ENCODE measurements around the gene ODR4. TPM values are rescaled to one million over a fixed set of nuclear protein-coding genes. Genes with fewer than 3 reads are reported as not detected.

ODR4 gene
- total and polyA plus RNA-seq, 2 donors (not counting 3 experiments of a cell fraction or from before 2014, with no cell fraction given), result 6.0 to 18.6 TPM

DNA sequence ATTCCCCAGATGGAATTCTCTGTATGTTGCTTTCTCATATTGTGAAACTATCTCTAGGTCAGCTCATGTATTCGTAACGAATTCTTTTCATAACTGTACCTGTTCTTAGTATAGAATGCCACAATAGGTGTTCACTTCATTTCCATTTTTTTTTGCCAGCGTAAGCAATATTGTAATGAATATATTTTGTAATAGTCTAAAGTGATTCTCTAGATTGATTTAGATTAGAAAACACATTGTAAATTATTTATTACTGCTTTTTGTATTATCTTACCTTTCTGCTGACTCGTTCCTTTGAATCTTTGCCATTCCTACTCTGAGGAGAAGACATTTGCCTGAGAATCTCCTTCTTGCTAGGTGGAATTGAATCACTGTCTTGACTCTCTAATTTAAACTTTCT lies 70.5 kb downstream of the ODR4 start:
- no peak overlapping the region for H3K4me2 ChIP-seq (ENCODE audit: insufficient read depth, low read length)
- CTCF ChIA-PET, result no interaction called here
- BruUV-seq (replicated peaks), result no TSS peak

More for the DNA sequence above, 70.5 kb downstream of the ODR4 start:
- DNase-seq (ENCODE audit: low read depth, low spot score) (no peak), FAIRE-seq (no peak)
- no peak overlapping the region for H3K27ac ChIP-seq (ENCODE audit: insufficient read depth, low read depth, low read length)
- no peaks in the 10 kb centered on the region for H3K79me2 ChIP-seq (ENCODE audit: control insufficient read depth, insufficient read depth, low read length)
- no peak overlapping the region for H2AFZ ChIP-seq (ENCODE audit: low read depth, low read length)
- H3K36me3 ChIP-seq (ENCODE audit: control insufficient read depth in 2 of 2, extremely low read depth in 1 of 2, insufficient read depth in 2 of 2, low read length in 2 of 2), result no peaks in the 10 kb centered on the region
- intact Hi-C loops (cut with micrococcal nuclease), result no loop called here
- H3K4me3 ChIP-seq (replicated peaks in 1 of 3; ENCODE audit: insufficient read depth in 1 of 3, low read depth in 1 of 3, low read length in 3 of 3), result no peak overlapping the region
- no peaks in the 10 kb centered on the region for H3K9me1 ChIP-seq (replicated peaks; ENCODE audit: control insufficient read depth, extremely low read depth, insufficient read depth, low read length)
- H3K27me3 ChIP-seq (ENCODE audit: control insufficient read depth in 2 of 2, insufficient read depth in 2 of 2, low read length in 2 of 2), result no peaks in the 10 kb centered on the region
- dilution Hi-C loops (cut with MboI; ENCODE audit: extremely low pct_ligation_motif_present, low sequenced_read_pairs), result no loop called here
- no peak overlapping the region for H3K9ac ChIP-seq (replicated peaks; ENCODE audit: extremely low read depth, insufficient read depth, low read length)
- POLR2A ChIA-PET, result no interaction called here
- no peaks in the 10 kb centered on the region for H4K20me1 ChIP-seq (replicated peaks; ENCODE audit: control insufficient read depth, extremely low read depth, insufficient read depth, low read length)
- H3K9me3 ChIP-seq (replicated peaks; ENCODE audit: control insufficient read depth, insufficient read depth, low read length), result no peaks in the 10 kb centered on the region
- TF ChIP-seq MAX (IDR thresholded peaks at IDR 0.05; ENCODE audit: insufficient read depth, insufficient read length) (no peak), CTCF (IDR thresholded peaks at IDR 0.05; ENCODE audit: extremely low read depth in 1 of 2, insufficient read depth in 1 of 2, low read depth in 1 of 2, low read length in 2 of 2) (no peak), POLR2AphosphoS5 (IDR thresholded peaks at IDR 0.05; ENCODE audit: insufficient read depth, low read depth, low read length) (no peak), FOS (IDR thresholded peaks at IDR 0.05; ENCODE audit: borderline replicate concordance, insufficient read depth, low read length) (no peak), EZH2 (IDR thresholded peaks at IDR 0.05; ENCODE audit: borderline replicate concordance, low read depth, low read length, severe bottlenecking) (no peak), POLR2A (IDR thresholded peaks at IDR 0.05; ENCODE audit: low read depth, low read length) (no peak), MYC (IDR thresholded peaks at IDR 0.05; ENCODE audit: low read depth, low read length) (no peak), JUN (IDR thresholded peaks at IDR 0.05; ENCODE audit: borderline replicate concordance, insufficient read depth, insufficient read length, low read depth) (no peak), GATA2 (IDR thresholded peaks at IDR 0.05; ENCODE audit: insufficient read depth, insufficient read length, low read depth, low read length) (no peak)
- H3K4me1 ChIP-seq (ENCODE audit: control insufficient read depth, extremely low read depth, insufficient read depth, low read length), result peaks cover 25% of the 10 kb centered on the region

Data from endothelial cell of umbilical vein (primary cell).